ENCODE measurements around the gene USF2. TPM values are rescaled to one million over a fixed set of nuclear protein-coding genes. Genes with fewer than 3 reads are reported as not detected.
A peak's percentile ranks its signal among the peaks of the same experiment; 100 is the strongest.

USF2 gene
- total and polyA plus RNA-seq, 10 of the 15 experiments (the other 5 are each of a cell fraction or from before 2014, with no cell fraction given) = 0.56 to 157 (median 65.5) TPM

GRCh38 chr19:35271546-35271945, 2.8 kb downstream of the USF2 start:
- BruUV-seq (replicated peaks) = no TSS peak
- H2AFZ ChIP-seq (ENCODE audit: control insufficient read depth, low read depth, low read length) = no peak overlapping the region
- in situ Hi-C loops (cut with MboI) = loop anchor here (5.0 kb wide), 1 partner anchor 196 kb away; no protein-coding TSS in a partner anchor
- peaks cover 10 to 18% of the 10 kb centered on the region in 2 experiments for H3K36me3 ChIP-seq (ENCODE audit: control insufficient read depth in 2 of 2, insufficient read depth in 2 of 2, low read length in 1 of 2)
- H3K27ac ChIP-seq (ENCODE audit: control insufficient read depth, insufficient read depth) = no peak overlapping the region
- ATAC-seq = no peak
- TF ChIP-seq ATF3 (IDR thresholded peaks at IDR 0.05; ENCODE audit: borderline replicate concordance, extremely low read depth, low read depth, low read length) (no peak), RUNX3 (IDR thresholded peaks at IDR 0.05; ENCODE audit: low read length) (no peak), NFIC (IDR thresholded peaks at IDR 0.05; ENCODE audit: low read depth, low read length) (no peak)
- no peaks in the 10 kb centered on the region for H3K27me3 ChIP-seq (replicated peaks in 1 of 2; ENCODE audit: control insufficient read depth in 2 of 2, insufficient read depth in 2 of 2, low read length in 1 of 2)
- intact Hi-C loops (cut with micrococcal nuclease; ENCODE audit: unreplicated experiment) = no loop called here
- CTCF ChIA-PET = interaction anchor here (0.7 kb wide), 2 partner anchors 129 to 223 kb away, joined by 3 read pairs; no protein-coding TSS in a partner anchor
- RAD21 ChIA-PET (ENCODE audit: unreplicated experiment) = interaction anchor here (1.2 kb wide), 2 partner anchors 62 to 202 kb away, joined by 3 to 5 read pairs; no protein-coding TSS in a partner anchor
- H3K9me3 ChIP-seq (replicated peaks; ENCODE audit: control insufficient read depth, insufficient read depth, low read length) = no peaks in the 10 kb centered on the region
- 95% methylated on average over 7 of the region's 7 CpGs for WGBS (ENCODE audit: insufficient coverage, insufficient replicate concordance, low lambda C conversion rate, missing lambda C conversion rate)
- POLR2A ChIA-PET = no interaction called here
- peak overlapping the region; percentile 30 for H3K4me2 ChIP-seq (ENCODE audit: control insufficient read depth, insufficient read depth)
- peaks cover 29% of the 10 kb centered on the region for H3K79me2 ChIP-seq (ENCODE audit: control insufficient read depth, insufficient read depth, low read length)
- peaks cover 17% of the 10 kb centered on the region for H3K4me1 ChIP-seq (ENCODE audit: control insufficient read depth, insufficient read depth, low read length)
- FAIRE-seq = no peak
- no peak for DNase-seq (ENCODE audit: low read depth, low spot score)
- SMC1A ChIA-PET (ENCODE audit: uncharacterized antibody, unreplicated experiment) = interaction anchor here (1.0 to 1.5 kb wide), 2 partner anchors 76 to 198 kb away, joined by 4 to 7 read pairs; partner anchors contain the start of gene FFAR1
- H4K20me1 ChIP-seq (ENCODE audit: control insufficient read depth, insufficient read depth) = no peaks in the 10 kb centered on the region
- no peak overlapping the region for H3K4me3 ChIP-seq
- no peak overlapping the region for H3K9ac ChIP-seq (ENCODE audit: control insufficient read depth, insufficient read depth, low read length)

GRCh38 chr19:35272122-35272719, 3.5 kb downstream of the USF2 start:
- POLR2A ChIA-PET = interaction anchor here (1.4 kb wide), 1 partner anchor 58 kb away, joined by 6 read pairs; the partner anchor contains the start of gene CD22
- Histone ChIP-seq H3K4me1 (ENCODE audit: control insufficient read depth, insufficient read depth, low read length) (peaks cover 17% of the 10 kb centered on the region), H2AFZ (ENCODE audit: control insufficient read depth, low read depth, low read length) (no peak overlapping the region), H4K20me1 (ENCODE audit: control insufficient read depth, insufficient read depth) (no peaks in the 10 kb centered on the region), H3K27ac (ENCODE audit: control insufficient read depth, insufficient read depth) (no peak overlapping the region), H3K79me2 (ENCODE audit: control insufficient read depth, insufficient read depth, low read length) (peaks cover 22% of the 10 kb centered on the region), H3K27me3 (replicated peaks in 1 of 2; ENCODE audit: control insufficient read depth in 2 of 2, insufficient read depth in 2 of 2, low read length in 1 of 2) (no peaks in the 10 kb centered on the region), H3K4me3 (no peak overlapping the region), H3K9me3 (replicated peaks; ENCODE audit: control insufficient read depth, insufficient read depth, low read length) (no peaks in the 10 kb centered on the region), H3K9ac (ENCODE audit: control insufficient read depth, insufficient read depth, low read length) (no peak overlapping the region), H3K4me2 (ENCODE audit: control insufficient read depth, insufficient read depth) (peak overlapping the region; percentile 45), H3K36me3 (ENCODE audit: control insufficient read depth in 2 of 2, insufficient read depth in 2 of 2, low read length in 1 of 2) (peaks cover 9 to 20% of the 10 kb centered on the region in 2 experiments)
- WGBS (ENCODE audit: insufficient coverage, insufficient replicate concordance, low lambda C conversion rate, missing lambda C conversion rate) = 79% methylated on average over 16 of the region's 16 CpGs
- RAD21 ChIA-PET (ENCODE audit: unreplicated experiment) = interaction anchor here (0.9 to 1.4 kb wide), 5 partner anchors 53 to 201 kb away, joined by 3 to 5 read pairs (median 3); partner anchors contain the start of gene FFAR1
- no peak for DNase-seq (ENCODE audit: low read depth, low spot score)
- FAIRE-seq = no peak
- no peak for ATAC-seq
- SMC1A ChIA-PET (ENCODE audit: uncharacterized antibody, unreplicated experiment) = interaction anchor here (0.8 to 2.3 kb wide), 3 partner anchors 36 to 131 kb away, joined by 3 to 7 read pairs (median 7); partner anchors contain the start of gene FFAR1
- no TSS peak for BruUV-seq (replicated peaks)
- intact Hi-C loops (cut with micrococcal nuclease; ENCODE audit: unreplicated experiment) (no loop called here), in situ Hi-C loops (cut with MboI) (loop anchor here (5.0 kb wide), 1 partner anchor 195 kb away; no protein-coding TSS in a partner anchor)
- CTCF ChIA-PET = interaction anchor here (0.7 to 1.0 kb wide), 5 partner anchors 130 to 223 kb away, joined by 3 to 4 read pairs (median 3); no protein-coding TSS in a partner anchor
- TF ChIP-seq NBN (IDR thresholded peaks at IDR 0.05) (0 out of 2 replicates have a peak, but pooled peaks have one; percentile 22), FOXM1 (IDR thresholded peaks at IDR 0.05; ENCODE audit: low read depth, low read length) (no peak), KDM1A (IDR thresholded peaks at IDR 0.05; ENCODE audit: borderline replicate concordance) (no peak), MLLT1 (IDR thresholded peaks at IDR 0.05) (peak; percentile 84), RBBP5 (conservative IDR thresholded peaks at IDR 0.05) (no peak), SREBF2 (IDR thresholded peaks at IDR 0.05; ENCODE audit: low read length) (no peak), RELB (IDR thresholded peaks at IDR 0.05; ENCODE audit: low read depth) (peak; percentile 39; the same call in 1 of the 2 replicates), MEF2A (IDR thresholded peaks at IDR 0.05; ENCODE audit: insufficient read depth, low read depth, low read length) (no peak), USF2 (IDR thresholded peaks at IDR 0.05; ENCODE audit: borderline replicate concordance, low read depth, low read length) (no peak)
